Fibroblast of lung (primary cell): ENCODE data around the gene PKP3. TPM values are rescaled to one million over a fixed set of nuclear protein-coding genes. Genes with fewer than 3 reads are reported as not detected.

Experiments used
- DNase-seq, 2 donors: peaks; one replicate each; pipeline versions ENCODE4 v3.0.0 to v3.0.0-alpha.2; 2010; ENCODE audit warnings: low read depth in 2 of 2
- H2AFZ ChIP-seq: 2 replicates; pipeline ENCODE4 v1.5.1; 2012; ENCODE audit warnings: low read length, control low read depth, inconsistent platforms
- H3K27ac ChIP-seq: 2 replicates; pipeline ENCODE4 v1.5.1; 2011; ENCODE audit warnings: low read length, control low read depth; ENCODE audit not compliant: insufficient read depth
- H3K27me3 ChIP-seq: 2 replicates; pipeline ENCODE4 v1.5.1; 2011; ENCODE audit warnings: mild to moderate bottlenecking, low read length; ENCODE audit not compliant: control insufficient read depth, insufficient read depth
- H3K36me3 ChIP-seq: 2 replicates; pipeline ENCODE4 v1.5.1; 2011; ENCODE audit warnings: low read length; ENCODE audit not compliant: control insufficient read depth, insufficient read depth
- H3K4me1 ChIP-seq: 2 replicates; pipeline ENCODE4 v1.5.1; 2011; ENCODE audit warnings: low read length; ENCODE audit not compliant: control insufficient read depth, insufficient read depth; ENCODE audit errors: extremely low read depth
- H3K4me2 ChIP-seq: 2 replicates; pipeline ENCODE4 v1.5.1; 2011; ENCODE audit warnings: low read length, control low read depth; ENCODE audit not compliant: insufficient read depth; ENCODE audit errors: extremely low read depth
- H3K4me3 ChIP-seq, 4 experiments: fragments of 200-600 bp in 1 of 4; sonication (generic) in 1 of 4; replicated peaks in 1 of 4; 2 replicates each; pipeline ENCODE4 v1.5.1; 2011 to 2016; ENCODE audit warnings: low read length in 4 of 4, low read depth in 3 of 4, mild to moderate bottlenecking in 3 of 4, control low read depth in 2 of 4, inconsistent platforms in 1 of 4, mixed read lengths in 1 of 4; ENCODE audit not compliant: insufficient read depth in 1 of 4; ENCODE audit errors: control extremely low read depth in 1 of 4
- H3K79me2 ChIP-seq: 2 replicates; pipeline ENCODE4 v1.5.1; 2012; ENCODE audit warnings: mild to moderate bottlenecking, low read length, inconsistent platforms; ENCODE audit not compliant: control insufficient read depth, insufficient read depth
- H3K9ac ChIP-seq: 2 replicates; pipeline ENCODE4 v1.5.1; 2011; ENCODE audit warnings: mild to moderate bottlenecking, low read length, control low read depth; ENCODE audit not compliant: insufficient read depth
- H3K9me3 ChIP-seq: 2 replicates; pipeline ENCODE4 v1.5.1; 2012; ENCODE audit warnings: low read depth, low read length; ENCODE audit not compliant: control insufficient read depth, insufficient read depth
- H4K20me1 ChIP-seq: 2 replicates; pipeline ENCODE4 v1.5.1; 2011; ENCODE audit warnings: low read length; ENCODE audit not compliant: control insufficient read depth, insufficient read depth; ENCODE audit errors: extremely low read depth
- CTCF ChIP-seq, 2 donors: IDR thresholded peaks in 1 of 2; conservative IDR thresholded peaks in 1 of 2; 1 replicate in 1 of 2; 2 replicates in 1 of 2; pipeline ENCODE4 v1.5.1; 2011 to 2012; ENCODE audit warnings: low read length in 2 of 2, control low read depth in 1 of 2, inconsistent platforms in 1 of 2, low read depth in 1 of 2, mild to moderate bottlenecking in 1 of 2
- EZH2 ChIP-seq: IDR thresholded peaks from 2 replicates; pipeline ENCODE4 v1.5.1; 2012; ENCODE audit warnings: low read length, control low read depth, mild to moderate bottlenecking; ENCODE audit errors: missing control alignments
- polyA plus RNA-seq, 2 donors: library from polyadenylated mRNA; depleted of rRNA in 1 of 2; stranded (reverse) in 1 of 2; unstranded in 1 of 2; fragments of >200 nt; gene quantifications; 2 replicates each; pipeline ENCODE4 v1.2.1, GENCODE V29; 2011 to 2012; ENCODE audit warnings: missing spikeins in 1 of 2
- total RNA-seq: library from RNA; depleted of rRNA; stranded (reverse); fragments of >200 nt; gene quantifications from 2 replicates; pipeline ENCODE4 v1.2.1, GENCODE V29; 2014

PKP3 gene
- total and polyA plus RNA-seq, 2 donors (not counting 1 experiment from before 2014, with no cell fraction given) = 0.17 to 0.83 TPM

DNA sequence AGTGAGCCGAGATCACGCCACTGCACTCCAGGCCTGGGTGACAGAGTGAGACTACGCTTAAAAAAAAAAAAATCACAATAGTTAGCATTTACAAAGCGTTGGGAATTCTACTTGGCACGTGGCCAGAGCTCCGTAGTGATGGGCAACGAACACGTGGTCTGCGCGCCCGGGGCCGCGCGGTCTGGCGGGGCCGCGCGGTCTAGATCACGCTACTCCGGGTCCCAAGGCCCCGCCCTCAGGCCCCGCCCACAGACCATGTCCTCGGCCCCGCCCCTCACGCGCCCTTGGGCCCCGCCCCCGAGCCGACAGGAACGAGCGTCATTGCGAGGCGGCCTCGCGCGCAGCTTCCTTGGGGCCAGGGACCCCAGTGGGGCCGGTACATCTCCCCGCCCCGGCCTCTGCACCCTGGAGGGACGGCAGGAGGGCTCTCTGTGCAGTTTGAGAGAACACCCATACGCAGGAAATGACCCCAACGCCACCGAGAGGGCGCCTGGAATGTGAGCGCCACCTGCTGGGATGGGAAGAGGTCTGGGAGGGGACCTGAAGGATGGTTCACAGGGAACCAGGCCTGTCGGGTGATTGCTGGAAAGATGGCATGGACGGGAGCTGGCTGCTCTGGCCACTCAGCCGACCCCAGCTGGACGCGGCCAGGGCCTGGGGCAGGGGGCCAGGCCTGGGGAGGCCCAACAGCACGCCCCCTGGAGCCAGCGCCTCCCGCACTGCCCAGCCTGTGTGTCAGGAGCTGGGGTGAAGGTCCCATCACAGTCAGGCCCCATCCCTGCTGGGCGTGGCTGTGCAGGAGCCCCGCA is 54.1 kb downstream of the PKP3 start:
- H3K4me3 ChIP-seq = peak overlapping the region; percentile 63 to 89 (median 66)
- H2AFZ ChIP-seq = peak overlapping the region; percentile 79
- TF ChIP-seq CTCF (conservative IDR thresholded peaks at IDR 0.05 in 1 of 2, IDR thresholded peaks at IDR 0.05 in 1 of 2; ENCODE audit: low read depth in 1 of 2, low read length in 2 of 2) (peak; percentile 79 to 82), EZH2 (no peak)
- peak overlapping the region; percentile 87 for H3K4me2 ChIP-seq
- no peaks in the 10 kb centered on the region for H4K20me1 ChIP-seq
- peaks cover 24% of the 10 kb centered on the region for H3K79me2 ChIP-seq
- peak overlapping the region; percentile 79 for H3K9ac ChIP-seq
- peaks cover 4% of the 10 kb centered on the region for H3K4me1 ChIP-seq
- H3K27ac ChIP-seq = peak overlapping the region; percentile 92
- no peaks in the 10 kb centered on the region for H3K9me3 ChIP-seq
- no peaks in the 10 kb centered on the region for H3K27me3 ChIP-seq
- DNase-seq = peak; percentile 81 to 92
- H3K36me3 ChIP-seq = peaks cover 4% of the 10 kb centered on the region

DNA sequence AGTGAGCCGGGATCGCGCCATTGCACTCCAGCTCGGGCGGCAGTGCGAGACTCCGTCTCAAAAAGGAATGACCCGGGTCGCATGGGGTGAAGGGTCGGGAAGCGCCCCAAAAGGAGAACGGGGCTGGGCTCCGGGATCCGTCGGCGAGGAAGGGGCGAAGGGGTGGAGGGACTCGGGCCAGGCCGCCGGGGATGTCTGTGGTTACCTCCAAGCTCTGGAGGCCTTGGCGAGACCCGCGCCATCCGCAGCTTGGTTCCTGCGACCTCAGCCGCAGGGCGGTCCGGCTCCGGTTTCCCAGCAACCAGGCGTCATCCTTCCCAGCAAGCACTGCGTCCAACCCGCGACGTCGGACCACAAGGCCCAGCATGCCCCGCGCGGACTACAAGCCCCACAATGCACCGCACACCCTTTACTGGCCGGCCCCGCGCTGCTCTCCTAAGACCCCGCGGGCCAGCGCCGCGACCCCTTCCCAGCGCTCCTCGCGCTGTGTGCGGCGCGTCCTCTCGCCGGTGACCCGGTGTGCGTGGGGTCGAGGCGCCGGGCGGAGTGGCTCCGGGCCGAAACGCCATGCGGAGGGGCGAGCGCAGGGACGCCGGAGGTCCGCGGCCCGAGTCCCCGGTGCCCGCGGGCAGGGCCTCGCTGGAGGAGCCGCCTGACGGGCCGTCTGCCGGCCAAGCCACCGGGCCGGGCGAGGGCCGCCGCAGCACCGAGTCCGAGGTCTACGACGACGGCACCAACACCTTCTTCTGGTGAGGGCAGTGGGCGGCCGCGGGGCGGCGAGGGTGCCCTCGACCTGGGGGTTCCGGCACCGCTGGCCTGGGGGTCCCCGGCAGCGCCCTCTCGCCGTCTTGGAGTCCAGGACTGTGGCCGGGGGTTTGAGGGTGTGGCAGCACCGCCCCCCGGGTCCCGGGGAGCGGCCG is 56.1 kb downstream of the PKP3 start, which contains the start of gene PTDSS2:
Gene PTDSS2 (plus strand): TSS at position 391 of the 920 bp plus-strand sequence. CDS start 177 bp downstream, at position 568.
- Histone ChIP-seq H3K4me3 (peak within 1 kb of the TSS; percentile 78 to 90 (median 86)), H3K79me2 (peaks cover 38% of the 10 kb centered on the region), H3K36me3 (peaks cover 14% of the 10 kb centered on the region), H3K9ac (peak within 1 kb of the TSS; percentile 83), H3K9me3 (no peaks in the 10 kb centered on the region), H3K4me2 (peak within 1 kb of the TSS; percentile 97), H2AFZ (peak within 1 kb of the TSS; percentile 59), H3K27me3 (no peaks in the 10 kb centered on the region), H3K4me1 (peaks cover 2% of the 10 kb centered on the region), H3K27ac (peak within 1 kb of the TSS; percentile 90), H4K20me1 (no peaks in the 10 kb centered on the region)
- DNase-seq = peak; percentile 95 to 96
- no peak for TF ChIP-seq CTCF (conservative IDR thresholded peaks at IDR 0.05 in 1 of 2, IDR thresholded peaks at IDR 0.05 in 1 of 2; ENCODE audit: low read depth in 1 of 2, low read length in 2 of 2)
- TF ChIP-seq EZH2 = no peak
